H1 (cell line): ENCODE results near the gene RFPL3. TPM values are rescaled to one million over a fixed set of nuclear protein-coding genes. Genes with fewer than 3 reads are reported as not detected.

Experiments used
- CTCF ChIA-PET: fragments of 300-600 bp; sonication (Branson Sonifier 250); formaldehyde crosslinking; loops from one replicate; lab custom pipeline; 2021; ENCODE audit not compliant: partially characterized antibody; lab: Charles Lee
- POLR2A ChIA-PET: fragments of 300-600 bp; sonication (Branson Sonifier 250); formaldehyde crosslinking; loops from one replicate; lab custom pipeline; 2021; ENCODE audit warnings: inconsistent platforms; ENCODE audit not compliant: partially characterized antibody; lab: Charles Lee
- DNase-seq, 2 experiments: peaks; one replicate each; pipeline versions ENCODE4 v3.0.0 to v3.0.0-alpha.2; 2010 to 2022; ENCODE audit warnings: low spot score in 2 of 2, low read depth in 1 of 2, mixed read lengths in 1 of 2
- FAIRE-seq: peaks from 2 replicates; lab custom pipeline; 2011; peaks lifted over from hg19 to GRCh38; lab: Jason Lieb, UNC
- H2AFZ ChIP-seq: 2 replicates; pipeline ENCODE4 v1.8.1; 2012; ENCODE audit warnings: low read length, inconsistent platforms
- H2AK5ac ChIP-seq: 2 replicates; pipeline ENCODE4 v1.6.1; 2013; ENCODE audit warnings: low read depth, low read length
- H2BK120ac ChIP-seq: replicated peaks from 2 replicates; pipeline ENCODE3; 2013; ENCODE audit warnings: low read depth, low read length, inconsistent platforms
- H2BK12ac ChIP-seq: 2 replicates; pipeline ENCODE4 v1.6.1; 2013; ENCODE audit warnings: low read depth, low read length
- H2BK15ac ChIP-seq: 2 replicates; pipeline ENCODE4 v1.6.1; 2013; ENCODE audit warnings: low read length
- H2BK20ac ChIP-seq: 2 replicates; pipeline ENCODE4 v1.6.1; 2013; ENCODE audit warnings: low read length
- H2BK5ac ChIP-seq: 2 replicates; pipeline ENCODE4 v1.6.1; 2013; ENCODE audit warnings: low read depth, low read length
- H3K14ac ChIP-seq: 2 replicates; pipeline ENCODE4 v1.6.1; 2013; ENCODE audit warnings: inconsistent platforms; ENCODE audit not compliant: insufficient read length
- H3K18ac ChIP-seq: 2 replicates; pipeline ENCODE4 v1.6.1; 2013; ENCODE audit warnings: low read length; ENCODE audit errors: extremely low read depth
- H3K23ac ChIP-seq: 2 replicates; pipeline ENCODE4 v1.6.1; 2013; ENCODE audit warnings: inconsistent platforms; ENCODE audit not compliant: insufficient read length
- H3K23me2 ChIP-seq: 2 replicates; pipeline ENCODE4 v1.6.1; 2013; ENCODE audit warnings: low read depth, low read length
- H3K27ac ChIP-seq: 2 replicates; pipeline ENCODE4 v1.6.1; 2011; ENCODE audit warnings: low read depth, low read length, inconsistent platforms
- H3K27me3 ChIP-seq, 4 experiments: replicated peaks in 1 of 4; 1 replicate in 1 of 4; 2 replicates in 3 of 4; pipeline versions ENCODE4 v1.6.1 to v1.8.1; 2011 to 2013; ENCODE audit warnings: low read length in 3 of 4, mild to moderate bottlenecking in 3 of 4, inconsistent platforms in 2 of 4, mixed read lengths in 2 of 4, moderate library complexity in 1 of 4; ENCODE audit not compliant: control insufficient read depth in 3 of 4, insufficient read depth in 3 of 4; ENCODE audit errors: extremely low read depth in 1 of 4
- H3K36me3 ChIP-seq, 4 experiments: 2 replicates each; pipeline versions ENCODE4 v1.6.1 to v1.8.1; 2011 to 2013; ENCODE audit warnings: mild to moderate bottlenecking in 4 of 4, low read length in 3 of 4, moderate library complexity in 2 of 4, control low read depth in 1 of 4, inconsistent platforms in 1 of 4; ENCODE audit not compliant: insufficient read depth in 4 of 4, control insufficient read depth in 2 of 4
- H3K4ac ChIP-seq: replicated peaks from 2 replicates; pipeline ENCODE3; 2013; ENCODE audit warnings: low read length, low read depth, mixed read lengths, inconsistent platforms; ENCODE audit not compliant: insufficient read length
- H3K4me1 ChIP-seq, 4 experiments: replicated peaks in 1 of 4; 1 replicate in 1 of 4; 2 replicates in 3 of 4; pipeline versions ENCODE4 v1.6.1 to v1.8.1; 2011 to 2013; ENCODE audit warnings: low read length in 3 of 4, inconsistent platforms in 2 of 4, mixed read lengths in 1 of 4; ENCODE audit not compliant: insufficient read depth in 4 of 4, control insufficient read depth in 3 of 4
- H3K4me2 ChIP-seq, 2 experiments: 2 replicates each; pipeline versions ENCODE4 v1.6.1 to v1.8.1; 2011 to 2013; ENCODE audit warnings: low read depth in 2 of 2, low read length in 2 of 2, control low read depth in 1 of 2, inconsistent platforms in 1 of 2, mild to moderate bottlenecking in 1 of 2; ENCODE audit not compliant: insufficient read depth in 1 of 2
- H3K4me3 ChIP-seq, 4 experiments: fragments of 200-600, 300-600 bp in 1 of 4; sonication (generic), shearing (Covaris generic), sonication (Bioruptor Twin) in 1 of 4; 2 replicates each; pipeline versions ENCODE4 v1.5.1 to v1.8.1; 2011 to 2016; ENCODE audit warnings: low read length in 4 of 4, low read depth in 3 of 4, control low read depth in 2 of 4, inconsistent platforms in 2 of 4, mild to moderate bottlenecking in 2 of 4, mixed read lengths in 1 of 4, moderate library complexity in 1 of 4; ENCODE audit not compliant: insufficient read depth in 2 of 4; ENCODE audit errors: extremely low read depth in 1 of 4
- H3K56ac ChIP-seq: replicated peaks from 2 replicates; pipeline ENCODE3; 2013; ENCODE audit warnings: low read depth, mild to moderate bottlenecking, mixed read lengths, low read length, inconsistent platforms; ENCODE audit not compliant: insufficient read length
- H3K79me1 ChIP-seq: 2 replicates; pipeline ENCODE4 v1.6.1; 2013; ENCODE audit warnings: low read depth, low read length, control low read depth
- H3K79me2 ChIP-seq, 2 experiments: 2 replicates each; pipeline versions ENCODE4 v1.6.1 to v1.8.1; 2012 to 2013; ENCODE audit warnings: low read length in 2 of 2, mild to moderate bottlenecking in 2 of 2, inconsistent platforms in 1 of 2; ENCODE audit not compliant: insufficient read depth in 2 of 2, control insufficient read depth in 1 of 2
- H3K9ac ChIP-seq, 4 experiments: replicated peaks in 1 of 4; 1 replicate in 1 of 4; 2 replicates in 3 of 4; pipeline versions ENCODE4 v1.6.1 to v1.8.1; 2011 to 2013; ENCODE audit warnings: low read depth in 3 of 4, low read length in 3 of 4, control low read depth in 2 of 4, mild to moderate bottlenecking in 2 of 4, moderate library complexity in 2 of 4, inconsistent platforms in 1 of 4; ENCODE audit errors: extremely low read depth in 1 of 4
- H3K9me3 ChIP-seq, 2 experiments: 2 replicates each; pipeline versions ENCODE4 v1.6.1 to v1.8.1; 2012 to 2013; ENCODE audit warnings: mild to moderate bottlenecking in 2 of 2, moderate library complexity in 2 of 2, control low read depth in 1 of 2, inconsistent platforms in 1 of 2, low read depth in 1 of 2, low read length in 1 of 2, mixed read lengths in 1 of 2; ENCODE audit not compliant: insufficient read depth in 2 of 2
- H4K20me1 ChIP-seq, 2 experiments: replicated peaks in 1 of 2; 2 replicates each; pipeline versions ENCODE3 to v1.8.1; 2011 to 2013; ENCODE audit warnings: inconsistent platforms in 2 of 2, low read length in 2 of 2, mild to moderate bottlenecking in 1 of 2; ENCODE audit not compliant: insufficient read depth in 2 of 2, control insufficient read depth in 1 of 2
- H4K5ac ChIP-seq: 2 replicates; pipeline ENCODE4 v1.6.1; 2013; ENCODE audit warnings: low read length, low read depth, mixed read lengths, inconsistent platforms; ENCODE audit not compliant: insufficient read length
- H4K8ac ChIP-seq: 2 replicates; pipeline ENCODE4 v1.8.0; 2013; ENCODE audit warnings: mild to moderate bottlenecking, moderate library complexity, low read length, inconsistent platforms; ENCODE audit not compliant: insufficient read depth; ENCODE audit errors: extremely low read depth
- H4K91ac ChIP-seq: replicated peaks from 2 replicates; pipeline ENCODE3; 2013; ENCODE audit warnings: low read length, mixed read lengths, inconsistent platforms; ENCODE audit not compliant: insufficient read length
- CBX5 ChIP-seq: fragments of 300-800, 300-1000 bp; sonication (generic); IDR thresholded peaks from 2 replicates; pipeline ENCODE4 v1.7.1; 2016; ENCODE audit warnings: antibody characterized with exemption, low read length, low read depth
- CTBP2 ChIP-seq: IDR thresholded peaks from 2 replicates; pipeline ENCODE4 v1.7.0; 2011; ENCODE audit warnings: borderline replicate concordance, mild to moderate bottlenecking, moderate library complexity, mixed read lengths, low read length; ENCODE audit not compliant: insufficient read depth, insufficient read length
- HDAC6 ChIP-seq: IDR thresholded peaks from one replicate; pipeline ENCODE4 v1.7.1; 2012; ENCODE audit warnings: low read depth, mild to moderate bottlenecking, inconsistent platforms, low read length, moderate library complexity
- NRF1 ChIP-seq: IDR thresholded peaks from 2 replicates; pipeline ENCODE4 v1.6.1; 2011; ENCODE audit warnings: mild to moderate bottlenecking, low read depth, low read length, improper control_type of control experiment
- SRF ChIP-seq: IDR thresholded peaks from 2 replicates; pipeline ENCODE4 v1.6.1; 2011; ENCODE audit warnings: mild to moderate bottlenecking, low read depth, low read length, moderate library complexity
- SUZ12 ChIP-seq: fragments of 200-600 bp; sonication (generic); IDR thresholded peaks from 2 replicates; pipeline ENCODE4 v1.6.1; 2012; ENCODE audit warnings: mild to moderate bottlenecking, inconsistent platforms, low read length, moderate library complexity, mixed read lengths
- WGBS, 2 experiments: shearing (Covaris generic) in 1 of 2; methylation state at CpG; one replicate each; pipeline versions ENCODE4 v1.1.6 to v1.1.7; 2013 to 2015; ENCODE audit warnings: low lambda C conversion rate in 2 of 2, mixed read lengths in 2 of 2, inconsistent platforms in 1 of 2, low coverage in 1 of 2, missing lambda C conversion rate in 1 of 2; ENCODE audit not compliant: insufficient replicate concordance in 2 of 2, insufficient coverage in 1 of 2, insufficient read length in 1 of 2; ENCODE audit errors: extremely low coverage in 1 of 2, missing lambda C conversion rate in 1 of 2; 5-methylcytosine and 5-hydroxymethylcytosine counted together
- polyA plus RNA-seq, 7 experiments: library from polyadenylated mRNA; depleted of rRNA in 3 of 7; stranded (reverse) in 5 of 7; unstranded in 2 of 7; fragments of >200 nt in 5 of 7; fragments of 200-250 nt in 2 of 7; gene quantifications; 1 replicate in 5 of 7; 2 replicates in 1 of 7; 4 replicates in 1 of 7; pipeline versions ENCODE4 v1.2.1 to v1.2.3, GENCODE V29; 2011 to 2013; ENCODE audit warnings: missing spikeins in 2 of 7, mixed read lengths in 2 of 7
- total RNA-seq: library from RNA; stranded (reverse); fragmentation: NEBNext Ultra II Directional; extraction: Animal tissue kit (Norgen Biotek cat#: 25700); gene quantifications from 2 replicates; pipeline ENCODE4 v1.2.1, GENCODE V29; 2021
- TF ChIP-seq, protein P1 (sequence below): IDR thresholded peaks from 2 replicates; pipeline ENCODE4 v1.6.1; 2012; ENCODE audit warnings: low read length, inconsistent platforms

Gene RFPL3
- total and polyA plus RNA-seq, 2 of the 8 experiments (the other 6 are each of a cell fraction or from before 2014, with no cell fraction given): 0.08 to 0.24 TPM

GRCh38 chr22:32333769-32334659, 23.7 kb upstream of the RFPL3 start:
- Histone ChIP-seq H3K36me3 (no peaks in the 10 kb centered on the region), H2BK12ac (peak overlapping the region; percentile 61; the same call in 1 of the 2 replicates), H4K8ac (peak overlapping the region; percentile 31; the same call in 1 of the 2 replicates), H3K27ac (peak overlapping the region; percentile 29; the same call in 1 of the 2 replicates), H3K79me2 (no peaks in the 10 kb centered on the region), H3K14ac (no peak overlapping the region), H3K4ac (peak overlapping the region; percentile 96), H2BK20ac (peak overlapping the region; percentile 77), H3K4me1 (peaks cover 4 to 13% (median 6%) of the 10 kb centered on the region in 4 experiments; a peak in 5 of 7 replicates), H3K27me3 (peaks cover 0 to 1% (median 0%) of the 10 kb centered on the region in 4 experiments; a peak in 1 of 7 replicates), H2BK5ac (peak overlapping the region; percentile 71; the same call in 1 of the 2 replicates), H3K9me3 (no peaks in the 10 kb centered on the region), H3K9ac (no peak overlapping the region), H2BK15ac (peak overlapping the region; percentile 32), H3K18ac (peak overlapping the region; percentile 9; the same call in 1 of the 2 replicates), H4K20me1 (peaks cover 0 to 4% of the 10 kb centered on the region in 2 experiments), H2AK5ac (peak overlapping the region; percentile 94), H2BK120ac (peak overlapping the region; percentile 54), H3K23me2 (peaks cover 15% of the 10 kb centered on the region; the same call in 1 of the 2 replicates), H3K79me1 (0 out of 2 replicates have a peak, but pooled peaks cover 3% of the 10 kb centered on the region), H2AFZ (no peak overlapping the region), H4K5ac (no peak overlapping the region), H3K4me3 (no peak overlapping the region), H3K56ac (peak overlapping the region; percentile 84), H3K23ac (no peak overlapping the region), H3K4me2 (no peak overlapping the region), H4K91ac (peak overlapping the region; percentile 88)
- WGBS, 2 experiments: 91% methylated on average over 12 of the region's 13 CpGs; no CpG with 5 or more reads in 1 of the 2 experiments
- FAIRE-seq: peak; percentile 42
- CTCF ChIA-PET: interaction anchor here (1.2 kb wide), 1 partner anchor 68 kb away, joined by 3 read pairs; no protein-coding TSS in a partner anchor
- peak in 1 of 2 experiments; percentile 37 for DNase-seq
- POLR2A ChIA-PET: interaction anchor here (1.4 to 1.8 kb wide), 2 partner anchors 11 to 21 kb away, joined by 3 to 6 read pairs; no protein-coding TSS in a partner anchor
- no peak for TF ChIP-seq NRF1
- no peak for TF ChIP-seq SUZ12
- TF ChIP-seq, protein P1, sequence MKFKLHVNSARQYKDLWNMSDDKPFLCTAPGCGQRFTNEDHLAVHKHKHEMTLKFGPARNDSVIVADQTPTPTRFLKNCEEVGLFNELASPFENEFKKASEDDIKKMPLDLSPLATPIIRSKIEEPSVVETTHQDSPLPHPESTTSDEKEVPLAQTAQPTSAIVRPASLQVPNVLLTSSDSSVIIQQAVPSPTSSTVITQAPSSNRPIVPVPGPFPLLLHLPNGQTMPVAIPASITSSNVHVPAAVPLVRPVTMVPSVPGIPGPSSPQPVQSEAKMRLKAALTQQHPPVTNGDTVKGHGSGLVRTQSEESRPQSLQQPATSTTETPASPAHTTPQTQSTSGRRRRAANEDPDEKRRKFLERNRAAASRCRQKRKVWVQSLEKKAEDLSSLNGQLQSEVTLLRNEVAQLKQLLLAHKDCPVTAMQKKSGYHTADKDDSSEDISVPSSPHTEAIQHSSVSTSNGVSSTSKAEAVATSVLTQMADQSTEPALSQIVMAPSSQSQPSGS: no peak
- no peak for TF ChIP-seq CTBP2
- no peak for TF ChIP-seq HDAC6
- TF ChIP-seq SRF: no peak
- no peak for TF ChIP-seq CBX5
